ENCODE data around the gene CD52.

- TF ChIP-seq, protein P1, sequence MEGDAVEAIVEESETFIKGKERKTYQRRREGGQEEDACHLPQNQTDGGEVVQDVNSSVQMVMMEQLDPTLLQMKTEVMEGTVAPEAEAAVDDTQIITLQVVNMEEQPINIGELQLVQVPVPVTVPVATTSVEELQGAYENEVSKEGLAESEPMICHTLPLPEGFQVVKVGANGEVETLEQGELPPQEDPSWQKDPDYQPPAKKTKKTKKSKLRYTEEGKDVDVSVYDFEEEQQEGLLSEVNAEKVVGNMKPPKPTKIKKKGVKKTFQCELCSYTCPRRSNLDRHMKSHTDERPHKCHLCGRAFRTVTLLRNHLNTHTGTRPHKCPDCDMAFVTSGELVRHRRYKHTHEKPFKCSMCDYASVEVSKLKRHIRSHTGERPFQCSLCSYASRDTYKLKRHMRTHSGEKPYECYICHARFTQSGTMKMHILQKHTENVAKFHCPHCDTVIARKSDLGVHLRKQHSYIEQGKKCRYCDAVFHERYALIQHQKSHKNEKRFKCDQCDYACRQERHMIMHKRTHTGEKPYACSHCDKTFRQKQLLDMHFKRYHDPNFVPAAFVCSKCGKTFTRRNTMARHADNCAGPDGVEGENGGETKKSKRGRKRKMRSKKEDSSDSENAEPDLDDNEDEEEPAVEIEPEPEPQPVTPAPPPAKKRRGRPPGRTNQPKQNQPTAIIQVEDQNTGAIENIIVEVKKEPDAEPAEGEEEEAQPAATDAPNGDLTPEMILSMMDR (IDR thresholded peaks at IDR 0.05; ENCODE audit: insufficient read depth, low read length) = no peak
- TF ChIP-seq, protein P2, sequence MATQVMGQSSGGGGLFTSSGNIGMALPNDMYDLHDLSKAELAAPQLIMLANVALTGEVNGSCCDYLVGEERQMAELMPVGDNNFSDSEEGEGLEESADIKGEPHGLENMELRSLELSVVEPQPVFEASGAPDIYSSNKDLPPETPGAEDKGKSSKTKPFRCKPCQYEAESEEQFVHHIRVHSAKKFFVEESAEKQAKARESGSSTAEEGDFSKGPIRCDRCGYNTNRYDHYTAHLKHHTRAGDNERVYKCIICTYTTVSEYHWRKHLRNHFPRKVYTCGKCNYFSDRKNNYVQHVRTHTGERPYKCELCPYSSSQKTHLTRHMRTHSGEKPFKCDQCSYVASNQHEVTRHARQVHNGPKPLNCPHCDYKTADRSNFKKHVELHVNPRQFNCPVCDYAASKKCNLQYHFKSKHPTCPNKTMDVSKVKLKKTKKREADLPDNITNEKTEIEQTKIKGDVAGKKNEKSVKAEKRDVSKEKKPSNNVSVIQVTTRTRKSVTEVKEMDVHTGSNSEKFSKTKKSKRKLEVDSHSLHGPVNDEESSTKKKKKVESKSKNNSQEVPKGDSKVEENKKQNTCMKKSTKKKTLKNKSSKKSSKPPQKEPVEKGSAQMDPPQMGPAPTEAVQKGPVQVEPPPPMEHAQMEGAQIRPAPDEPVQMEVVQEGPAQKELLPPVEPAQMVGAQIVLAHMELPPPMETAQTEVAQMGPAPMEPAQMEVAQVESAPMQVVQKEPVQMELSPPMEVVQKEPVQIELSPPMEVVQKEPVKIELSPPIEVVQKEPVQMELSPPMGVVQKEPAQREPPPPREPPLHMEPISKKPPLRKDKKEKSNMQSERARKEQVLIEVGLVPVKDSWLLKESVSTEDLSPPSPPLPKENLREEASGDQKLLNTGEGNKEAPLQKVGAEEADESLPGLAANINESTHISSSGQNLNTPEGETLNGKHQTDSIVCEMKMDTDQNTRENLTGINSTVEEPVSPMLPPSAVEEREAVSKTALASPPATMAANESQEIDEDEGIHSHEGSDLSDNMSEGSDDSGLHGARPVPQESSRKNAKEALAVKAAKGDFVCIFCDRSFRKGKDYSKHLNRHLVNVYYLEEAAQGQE (IDR thresholded peaks at IDR 0.05; ENCODE audit: insufficient replicate concordance, low read depth) = no peak
Measured at GRCh38 chr1:26305667-26306289, 12.0 kb upstream of the CD52 start.
